Neural cell (in vitro differentiated cells): ENCODE results near the gene DGKB. TPM values are rescaled to one million over a fixed set of nuclear protein-coding genes. Genes with fewer than 3 reads are reported as not detected.

Source experiments
- H2AFZ ChIP-seq: fragments of 200-600, 300-800 bp; sonication (generic), shearing (Covaris generic); 2 replicates; pipeline ENCODE4 v1.6.0; 2014; ENCODE audit warnings: low read depth, mild to moderate bottlenecking, antibody characterized with exemption, low read length, moderate library complexity
- H3F3A ChIP-seq: fragments of 200-600 bp; shearing (Covaris generic); 2 replicates; pipeline ENCODE4 v1.6.1; 2016; ENCODE audit warnings: mild to moderate bottlenecking, moderate library complexity, mixed read lengths, antibody characterized with exemption, low read length; ENCODE audit not compliant: insufficient read depth, poor library complexity, severe bottlenecking
- H3K27ac ChIP-seq: fragments of 200-600, 300-800 bp; sonication (generic), shearing (Covaris generic); 2 replicates; pipeline ENCODE4 v1.5.1; 2014; ENCODE audit warnings: mild to moderate bottlenecking, low read length, moderate library complexity
- H3K27me3 ChIP-seq: fragments of 300-800, 200-600 bp; sonication (generic), shearing (Covaris generic); 2 replicates; pipeline ENCODE4 v1.6.0; 2014; ENCODE audit warnings: mild to moderate bottlenecking, low read depth, low read length, moderate library complexity; ENCODE audit not compliant: insufficient read depth
- H3K36me3 ChIP-seq: fragments of 300-800, 200-600 bp; sonication (generic), shearing (Covaris generic); 2 replicates; pipeline ENCODE4 v1.5.1; 2014; ENCODE audit warnings: mild to moderate bottlenecking, antibody characterized with exemption, low read length, moderate library complexity; ENCODE audit not compliant: insufficient read depth
- H3K4me2 ChIP-seq: fragments of 300-800, 200-600 bp; sonication (generic), shearing (Covaris generic); 2 replicates; pipeline ENCODE4 v1.6.0; 2014; ENCODE audit warnings: mild to moderate bottlenecking, low read length
- H3K4me3 ChIP-seq: fragments of 300-800, 200-600 bp; sonication (generic), shearing (Covaris generic); 2 replicates; pipeline ENCODE4 v1.5.1; 2014; ENCODE audit warnings: mild to moderate bottlenecking, low read length, moderate library complexity
- H3K79me2 ChIP-seq: fragments of 200-600 bp; shearing (Covaris generic); replicated peaks from 2 replicates; pipeline ENCODE4 v1.6.0; 2014; ENCODE audit warnings: mild to moderate bottlenecking, low read length, moderate library complexity; ENCODE audit not compliant: insufficient read depth
- H3K9ac ChIP-seq: fragments of 300-800, 200-600 bp; sonication (generic), shearing (Covaris generic); 2 replicates; pipeline ENCODE4 v1.6.1; 2016; ENCODE audit warnings: mild to moderate bottlenecking, low read length, mixed read lengths
- H3K9me2 ChIP-seq: fragments of 200-600 bp; shearing (Covaris generic); 2 replicates; pipeline ENCODE4 v1.6.1; 2016; ENCODE audit warnings: mild to moderate bottlenecking, low read length, mixed read lengths; ENCODE audit not compliant: insufficient read depth
- H3K9me3 ChIP-seq: fragments of 200-600, 300-800 bp; sonication (generic), shearing (Covaris generic); 2 replicates; pipeline ENCODE4 v1.6.1; 2016; ENCODE audit warnings: mild to moderate bottlenecking, mixed run types, low read length, moderate library complexity, mixed read lengths
- H4K20me1 ChIP-seq: fragments of 200-600 bp; shearing (Covaris generic); 2 replicates; pipeline ENCODE4 v1.6.1; 2016; ENCODE audit warnings: mild to moderate bottlenecking, mixed run types; ENCODE audit not compliant: insufficient read depth
- CTCF ChIP-seq: fragments of 450-650 bp; IDR thresholded peaks from 2 replicates; pipeline ENCODE4 v1.5.1; 2014; ENCODE audit warnings: antibody characterized with exemption, mild to moderate bottlenecking, moderate library complexity; ENCODE audit not compliant: poor library complexity, severe bottlenecking
- EP300 ChIP-seq: fragments of 450-650 bp; conservative IDR thresholded peaks from 2 replicates; pipeline ENCODE4 v1.6.1; 2014; ENCODE audit warnings: antibody characterized with exemption, mild to moderate bottlenecking, moderate library complexity; ENCODE audit not compliant: poor library complexity, severe bottlenecking
- EZH2 ChIP-seq: fragments of 200-600, 300-800 bp; shearing (Covaris generic), sonication (generic); IDR thresholded peaks from 2 replicates; pipeline ENCODE4 v1.6.1; 2014; ENCODE audit warnings: antibody characterized with exemption, low read length, borderline replicate concordance, mild to moderate bottlenecking; ENCODE audit not compliant: insufficient read depth, poor library complexity, severe bottlenecking
- MXI1 ChIP-seq: fragments of 450-650 bp; conservative IDR thresholded peaks from 2 replicates; pipeline ENCODE4 v1.6.1; 2014; ENCODE audit warnings: antibody characterized with exemption, mild to moderate bottlenecking; ENCODE audit not compliant: poor library complexity, severe bottlenecking
- POLR2AphosphoS5 ChIP-seq: IDR thresholded peaks from 2 replicates; pipeline ENCODE4 v1.6.1; 2012
- RAD21 ChIP-seq: fragments of 450-650 bp; conservative IDR thresholded peaks from 2 replicates; pipeline ENCODE4 v1.6.1; 2014; ENCODE audit warnings: antibody characterized with exemption, mild to moderate bottlenecking, moderate library complexity
- REST ChIP-seq: IDR thresholded peaks from 2 replicates; pipeline ENCODE4 v1.6.1; 2012; ENCODE audit warnings: borderline replicate concordance
- SMC3 ChIP-seq: fragments of 450-650 bp; conservative IDR thresholded peaks from 2 replicates; pipeline ENCODE4 v1.6.1; 2014; ENCODE audit warnings: antibody characterized with exemption, mild to moderate bottlenecking, moderate library complexity; ENCODE audit not compliant: poor library complexity
- TAF1 ChIP-seq: IDR thresholded peaks from 2 replicates; pipeline ENCODE4 v1.6.1; 2012; ENCODE audit warnings: low read depth
- polyA plus RNA-seq: library from polyadenylated mRNA; depleted of rRNA; stranded (reverse); fragments of >200 nt; gene quantifications from 2 replicates; pipeline ENCODE4 v1.2.3, GENCODE V29; 2014

DGKB gene
- polyA plus RNA-seq, 1 donor from 2014 or later, result 0.20 TPM

- H3K9me2 ChIP-seq, result no peaks in the 10 kb centered on the region
- H4K20me1 ChIP-seq, result no peaks in the 10 kb centered on the region
- H3K4me2 ChIP-seq, result no peak overlapping the region
- no peak for TF ChIP-seq CTCF
- TF ChIP-seq TAF1, result no peak
- no peak for TF ChIP-seq MXI1
- no peak for TF ChIP-seq RAD21
- no peak for TF ChIP-seq EZH2
- no peak for TF ChIP-seq REST
- TF ChIP-seq POLR2AphosphoS5, result no peak
- TF ChIP-seq SMC3, result no peak
- TF ChIP-seq EP300, result no peak
- no peak overlapping the region for H3K27ac ChIP-seq
- no peaks in the 10 kb centered on the region for H3K27me3 ChIP-seq
- H3K9ac ChIP-seq, result no peak overlapping the region
- no peak overlapping the region for H2AFZ ChIP-seq
- no peak overlapping the region for H3K4me3 ChIP-seq
- H3K36me3 ChIP-seq, result no peaks in the 10 kb centered on the region
- H3K79me2 ChIP-seq, result no peaks in the 10 kb centered on the region
- H3F3A ChIP-seq, result no peaks in the 10 kb centered on the region
- H3K9me3 ChIP-seq, result no peaks in the 10 kb centered on the region
Measured at GRCh38 chr7:14177876-14178275, 724.7 kb downstream of the DGKB start.

- Histone ChIP-seq H3K27me3 (no peaks in the 10 kb centered on the region), H3K9ac (no peak overlapping the region), H3K4me3 (no peak overlapping the region), H3K4me2 (no peak overlapping the region), H3K36me3 (no peaks in the 10 kb centered on the region), H2AFZ (no peak overlapping the region), H3K9me3 (no peaks in the 10 kb centered on the region), H3K79me2 (no peaks in the 10 kb centered on the region), H3K27ac (no peak overlapping the region), H4K20me1 (no peaks in the 10 kb centered on the region), H3K9me2 (no peaks in the 10 kb centered on the region), H3F3A (no peaks in the 10 kb centered on the region)
- TF ChIP-seq POLR2AphosphoS5 (no peak), REST (no peak), MXI1 (no peak), EP300 (no peak), EZH2 (no peak), CTCF (no peak), SMC3 (no peak), RAD21 (no peak), TAF1 (no peak)
Measured at GRCh38 chr7:14170872-14171271, 731.7 kb downstream of the DGKB start.
